IMR-90 (cell line): ENCODE data around the gene ROBO1. TPM values are rescaled to one million over a fixed set of nuclear protein-coding genes. Genes with fewer than 3 reads are reported as not detected.

Experiments
- ATAC-seq: fragments of 200-7000 bp; cut with Tn5 transposase; 2 replicates; pipeline ENCODE4 v1.9.1; 2020; ENCODE audit warnings: low read depth, mild to moderate bottlenecking, moderate library complexity
- BruUV-seq: library from RNA; stranded (reverse); fragments of 400-500 nt; replicated peaks from 2 replicates; lab custom pipeline; 2021; lab: Mats Ljungman, UMichigan
- CTCF ChIA-PET: fragments of 300-600 bp; formaldehyde crosslinking; extraction: SDS; loops from one replicate; lab custom pipeline; 2021; ENCODE audit warnings: antibody characterized with exemption; lab: Yijun Ruan, JAX
- POLR2A ChIA-PET: fragments of 300-600 bp; sonication (Branson Sonifier 250); formaldehyde crosslinking; loops from one replicate; lab custom pipeline; 2022; ENCODE audit warnings: antibody characterized with exemption; ENCODE audit not compliant: unreplicated experiment; lab: Charles Lee
- DNase-seq: peaks from one replicate; pipeline ENCODE4 v3.0.0; 2013
- H2AFZ ChIP-seq: replicated peaks from 2 replicates; pipeline ENCODE3; 2013; ENCODE audit warnings: low read length, mild to moderate bottlenecking; ENCODE audit not compliant: poor library complexity
- H2AK5ac ChIP-seq: 2 replicates; pipeline ENCODE4 v1.6.1; 2013; ENCODE audit warnings: low read depth, low read length, inconsistent platforms
- H2AK9ac ChIP-seq: replicated peaks from 2 replicates; pipeline ENCODE3; 2013; ENCODE audit warnings: mild to moderate bottlenecking, low read depth, low read length, moderate library complexity; ENCODE audit not compliant: poor library complexity
- H2BK120ac ChIP-seq: 2 replicates; pipeline ENCODE4 v1.6.1; 2013; ENCODE audit warnings: low read depth, low read length, inconsistent platforms
- H2BK15ac ChIP-seq: 3 replicates; pipeline ENCODE4 v1.6.1; 2013; ENCODE audit warnings: low read depth, low read length, inconsistent platforms
- H2BK20ac ChIP-seq: 2 replicates; pipeline ENCODE4 v1.6.1; 2013; ENCODE audit warnings: low read depth, mild to moderate bottlenecking, inconsistent platforms, low read length, moderate library complexity
- H2BK5ac ChIP-seq: 2 replicates; pipeline ENCODE4 v1.6.1; 2013; ENCODE audit warnings: mild to moderate bottlenecking, low read depth, low read length, inconsistent platforms; ENCODE audit not compliant: poor library complexity, severe bottlenecking
- H3K14ac ChIP-seq: replicated peaks from 2 replicates; pipeline ENCODE4 v1.6.1; 2013; ENCODE audit warnings: low read depth, low read length, inconsistent platforms
- H3K18ac ChIP-seq: 2 replicates; pipeline ENCODE4 v1.6.1; 2013; ENCODE audit warnings: low read depth, low read length, control low read depth
- H3K23ac ChIP-seq: 2 replicates; pipeline ENCODE4 v1.6.1; 2013; ENCODE audit warnings: low read depth, low read length, inconsistent platforms
- H3K27ac ChIP-seq: 2 replicates; pipeline ENCODE4 v1.5.1; 2013; ENCODE audit warnings: mild to moderate bottlenecking, control low read depth, low read length; ENCODE audit not compliant: insufficient read depth
- H3K27me3 ChIP-seq: 2 replicates; pipeline ENCODE4 v1.6.1; 2013; ENCODE audit warnings: low read length; ENCODE audit not compliant: control insufficient read depth, insufficient read depth
- H3K36me3 ChIP-seq: 2 replicates; pipeline ENCODE4 v1.6.1; 2013; ENCODE audit warnings: low read length, mixed read lengths; ENCODE audit not compliant: control insufficient read depth, insufficient read depth
- H3K4ac ChIP-seq: 2 replicates; pipeline ENCODE4 v1.6.1; 2013; ENCODE audit warnings: low read depth, low read length, inconsistent platforms
- H3K4me1 ChIP-seq: 2 replicates; pipeline ENCODE4 v1.6.1; 2013; ENCODE audit warnings: low read length, mixed read lengths; ENCODE audit not compliant: control insufficient read depth, insufficient read depth
- H3K4me2 ChIP-seq: 2 replicates; pipeline ENCODE4 v1.6.1; 2013; ENCODE audit warnings: low read depth, mild to moderate bottlenecking, control low read depth, low read length, moderate library complexity
- H3K4me3 ChIP-seq: 2 replicates; pipeline ENCODE4 v1.5.1; 2013; ENCODE audit warnings: low read depth, mild to moderate bottlenecking, control low read depth, low read length, moderate library complexity; ENCODE audit not compliant: insufficient read depth
- H3K56ac ChIP-seq: 2 replicates; pipeline ENCODE4 v1.6.1; 2013; ENCODE audit warnings: low read length, inconsistent platforms; ENCODE audit not compliant: insufficient read depth; ENCODE audit errors: extremely low read depth
- H3K79me1 ChIP-seq, 2 experiments: 2 replicates each; pipeline ENCODE4 v1.6.1; 2013; ENCODE audit warnings: low read length in 2 of 2, inconsistent platforms in 1 of 2, low read depth in 1 of 2
- H3K9ac ChIP-seq: 2 replicates; pipeline ENCODE4 v1.6.1; 2013; ENCODE audit warnings: low read depth, low read length, control low read depth
- H3K9me1 ChIP-seq: 2 replicates; pipeline ENCODE4 v1.6.1; 2013; ENCODE audit warnings: low read length, inconsistent platforms; ENCODE audit not compliant: insufficient read depth
- H3K9me3 ChIP-seq: 2 replicates; pipeline ENCODE4 v1.6.1; 2013; ENCODE audit warnings: low read length; ENCODE audit not compliant: control insufficient read depth, insufficient read depth
- H4K20me1 ChIP-seq: 2 replicates; pipeline ENCODE4 v1.6.1; 2013; ENCODE audit warnings: low read length, inconsistent platforms; ENCODE audit not compliant: insufficient read depth
- H4K5ac ChIP-seq: 2 replicates; pipeline ENCODE4 v1.6.1; 2013; ENCODE audit warnings: mild to moderate bottlenecking, low read depth, low read length, control low read depth
- H4K8ac ChIP-seq, 2 experiments: 2 replicates each; pipeline ENCODE4 v1.6.1; 2013; ENCODE audit warnings: low read depth in 2 of 2, low read length in 2 of 2, control low read depth in 1 of 2, inconsistent platforms in 1 of 2
- H4K91ac ChIP-seq: 2 replicates; pipeline ENCODE4 v1.6.1; 2013; ENCODE audit warnings: low read depth, low read length, inconsistent platforms; ENCODE audit not compliant: insufficient read depth
- BHLHE40 ChIP-seq: fragments of 150-350 bp; IDR thresholded peaks from 2 replicates; pipeline ENCODE4 v1.6.1; 2016; ENCODE audit warnings: mild to moderate bottlenecking, low read depth, low read length
- WGBS, 2 experiments: methylation state at CpG; one replicate each; pipeline versions ENCODE4 v1.1.5 to v1.1.7; 2013; ENCODE audit warnings: missing lambda C conversion rate in 2 of 2; ENCODE audit not compliant: insufficient read length in 1 of 2; ENCODE audit errors: extremely low coverage in 2 of 2; 5-methylcytosine and 5-hydroxymethylcytosine counted together
- dilution Hi-C: fragments of 300-500 bp; cut with HindIII; formaldehyde crosslinking; loops from one replicate; pipeline ENCODE4 v1.14.3; 2018; ENCODE audit warnings: low sequenced_read_pairs; ENCODE audit not compliant: unreplicated experiment
- in situ Hi-C: fragments of 300-500 bp; cut with MboI; formaldehyde crosslinking; loops from 3 replicates; pipeline ENCODE4 v1.14.3; 2019; ENCODE audit warnings: low sequenced_read_pairs, inconsistent platforms, mixed read lengths
- intact Hi-C: fragments of 100-400 bp; cut with micrococcal nuclease; formaldehyde crosslinking; loops from 2 replicates; pipeline ENCODE4 v1.10.0; 2022
- polyA plus RNA-seq, 3 experiments: library from polyadenylated mRNA; depleted of rRNA; stranded (reverse); fragments of >200 nt; gene quantifications; 2 replicates each; pipeline ENCODE4 v1.2.3, GENCODE V29; 2012; ENCODE audit warnings: low replicate concordance in 1 of 3
- total RNA-seq: library from RNA; depleted of rRNA; stranded (reverse); fragments of >200 nt; gene quantifications from 2 replicates; pipeline ENCODE4 v1.2.3, GENCODE V29; 2012
- TF ChIP-seq, protein P1 (sequence below): fragments of 150-350 bp; IDR thresholded peaks from 2 replicates; pipeline ENCODE4 v1.6.1; 2017; ENCODE audit warnings: mild to moderate bottlenecking, antibody characterized with exemption, low read length, low read depth
- TF ChIP-seq, protein P2 (sequence below): fragments of 150-350 bp; IDR thresholded peaks from 2 replicates; pipeline ENCODE4 v1.6.1; 2016; ENCODE audit warnings: low read depth, mild to moderate bottlenecking, low read length, moderate library complexity, borderline replicate concordance

Gene ROBO1
- total and polyA plus RNA-seq, 2 of the 4 experiments (the other 2 are of a cell fraction): 24.1 to 53.9 TPM

DNA sequence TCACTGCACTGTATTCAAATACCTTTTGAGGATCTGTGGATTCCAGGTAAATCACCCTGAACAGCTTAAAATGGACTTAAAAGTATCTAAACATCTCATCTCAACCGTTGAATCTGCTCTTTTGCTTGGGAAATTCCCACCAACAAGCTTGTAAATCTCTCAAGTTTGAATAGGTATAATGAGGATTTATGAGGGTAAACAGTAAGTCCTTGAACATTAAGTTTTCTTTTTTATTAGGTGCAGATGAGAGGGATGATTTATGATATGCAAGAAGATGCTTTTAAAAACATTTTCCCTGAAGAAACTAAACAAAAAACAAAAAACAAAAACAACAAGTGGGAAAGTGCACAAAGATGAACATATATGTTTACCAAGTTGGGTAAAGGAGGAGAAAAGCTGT lies 290.6 kb downstream of the ROBO1 start:
- ATAC-seq (no peak), DNase-seq (no peak)
- Histone ChIP-seq H3K36me3 (no peaks in the 10 kb centered on the region), H2BK20ac (no peak overlapping the region), H3K79me1 (no peaks in the 10 kb centered on the region), H2AK5ac (no peak overlapping the region), H3K56ac (no peak overlapping the region), H2AK9ac (no peak overlapping the region), H3K18ac (no peak overlapping the region), H3K4me3 (no peak overlapping the region), H3K9me3 (no peaks in the 10 kb centered on the region), H4K91ac (no peak overlapping the region), H3K4me1 (no peaks in the 10 kb centered on the region), H3K9me1 (no peaks in the 10 kb centered on the region), H3K23ac (no peak overlapping the region), H2BK120ac (no peak overlapping the region), H3K27me3 (no peaks in the 10 kb centered on the region), H2BK5ac (no peak overlapping the region), H3K4ac (no peak overlapping the region), H4K8ac (no peak overlapping the region), H2BK15ac (no peak overlapping the region), H4K5ac (no peak overlapping the region), H2AFZ (no peak overlapping the region), H3K27ac (no peak overlapping the region), H3K4me2 (no peak overlapping the region), H3K14ac (no peak overlapping the region), H4K20me1 (no peaks in the 10 kb centered on the region), H3K9ac (no peak overlapping the region)
- POLR2A ChIA-PET: no interaction called here
- WGBS, 2 experiments: no CpG with 5 or more reads among the region's 1 CpG
- dilution Hi-C loops: no loop called here
- TF ChIP-seq BHLHE40: no peak
- TF ChIP-seq, protein P1, sequence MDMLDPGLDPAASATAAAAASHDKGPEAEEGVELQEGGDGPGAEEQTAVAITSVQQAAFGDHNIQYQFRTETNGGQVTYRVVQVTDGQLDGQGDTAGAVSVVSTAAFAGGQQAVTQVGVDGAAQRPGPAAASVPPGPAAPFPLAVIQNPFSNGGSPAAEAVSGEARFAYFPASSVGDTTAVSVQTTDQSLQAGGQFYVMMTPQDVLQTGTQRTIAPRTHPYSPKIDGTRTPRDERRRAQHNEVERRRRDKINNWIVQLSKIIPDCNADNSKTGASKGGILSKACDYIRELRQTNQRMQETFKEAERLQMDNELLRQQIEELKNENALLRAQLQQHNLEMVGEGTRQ: no peak
- TF ChIP-seq, protein P2, sequence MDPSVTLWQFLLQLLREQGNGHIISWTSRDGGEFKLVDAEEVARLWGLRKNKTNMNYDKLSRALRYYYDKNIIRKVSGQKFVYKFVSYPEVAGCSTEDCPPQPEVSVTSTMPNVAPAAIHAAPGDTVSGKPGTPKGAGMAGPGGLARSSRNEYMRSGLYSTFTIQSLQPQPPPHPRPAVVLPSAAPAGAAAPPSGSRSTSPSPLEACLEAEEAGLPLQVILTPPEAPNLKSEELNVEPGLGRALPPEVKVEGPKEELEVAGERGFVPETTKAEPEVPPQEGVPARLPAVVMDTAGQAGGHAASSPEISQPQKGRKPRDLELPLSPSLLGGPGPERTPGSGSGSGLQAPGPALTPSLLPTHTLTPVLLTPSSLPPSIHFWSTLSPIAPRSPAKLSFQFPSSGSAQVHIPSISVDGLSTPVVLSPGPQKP: no peak
- CTCF ChIA-PET: no interaction called here
- BruUV-seq: no TSS peak
- in situ Hi-C loops: loop anchor here (25.0 kb wide), 1 partner anchor 815 kb away; no protein-coding TSS in a partner anchor
- intact Hi-C loops: no loop called here
